Neural cell (in vitro differentiated cells): Measurements from ENCODE around the gene SLC35A5. TPM values are rescaled to one million over a fixed set of nuclear protein-coding genes. Genes with fewer than 3 reads are reported as not detected.
A peak's percentile ranks its signal among the peaks of the same experiment; 100 is the strongest.

Experiments used
- H2AFZ ChIP-seq: fragments of 200-600, 300-800 bp; sonication (generic), shearing (Covaris generic); 2 replicates; pipeline ENCODE4 v1.6.0; 2014; ENCODE audit warnings: low read depth, mild to moderate bottlenecking, antibody characterized with exemption, low read length, moderate library complexity
- H3F3A ChIP-seq: fragments of 200-600 bp; shearing (Covaris generic); 2 replicates; pipeline ENCODE4 v1.6.1; 2016; ENCODE audit warnings: mild to moderate bottlenecking, moderate library complexity, mixed read lengths, antibody characterized with exemption, low read length; ENCODE audit not compliant: insufficient read depth, poor library complexity, severe bottlenecking
- H3K27ac ChIP-seq: fragments of 200-600, 300-800 bp; sonication (generic), shearing (Covaris generic); 2 replicates; pipeline ENCODE4 v1.5.1; 2014; ENCODE audit warnings: mild to moderate bottlenecking, low read length, moderate library complexity
- H3K27me3 ChIP-seq: fragments of 300-800, 200-600 bp; sonication (generic), shearing (Covaris generic); 2 replicates; pipeline ENCODE4 v1.6.0; 2014; ENCODE audit warnings: mild to moderate bottlenecking, low read depth, low read length, moderate library complexity; ENCODE audit not compliant: insufficient read depth
- H3K36me3 ChIP-seq: fragments of 300-800, 200-600 bp; sonication (generic), shearing (Covaris generic); 2 replicates; pipeline ENCODE4 v1.5.1; 2014; ENCODE audit warnings: mild to moderate bottlenecking, antibody characterized with exemption, low read length, moderate library complexity; ENCODE audit not compliant: insufficient read depth
- H3K4me2 ChIP-seq: fragments of 300-800, 200-600 bp; sonication (generic), shearing (Covaris generic); 2 replicates; pipeline ENCODE4 v1.6.0; 2014; ENCODE audit warnings: mild to moderate bottlenecking, low read length
- H3K4me3 ChIP-seq: fragments of 300-800, 200-600 bp; sonication (generic), shearing (Covaris generic); 2 replicates; pipeline ENCODE4 v1.5.1; 2014; ENCODE audit warnings: mild to moderate bottlenecking, low read length, moderate library complexity
- H3K79me2 ChIP-seq: fragments of 200-600 bp; shearing (Covaris generic); replicated peaks from 2 replicates; pipeline ENCODE4 v1.6.0; 2014; ENCODE audit warnings: mild to moderate bottlenecking, low read length, moderate library complexity; ENCODE audit not compliant: insufficient read depth
- H3K9ac ChIP-seq: fragments of 300-800, 200-600 bp; sonication (generic), shearing (Covaris generic); 2 replicates; pipeline ENCODE4 v1.6.1; 2016; ENCODE audit warnings: mild to moderate bottlenecking, low read length, mixed read lengths
- H3K9me2 ChIP-seq: fragments of 200-600 bp; shearing (Covaris generic); 2 replicates; pipeline ENCODE4 v1.6.1; 2016; ENCODE audit warnings: mild to moderate bottlenecking, low read length, mixed read lengths; ENCODE audit not compliant: insufficient read depth
- H3K9me3 ChIP-seq: fragments of 200-600, 300-800 bp; sonication (generic), shearing (Covaris generic); 2 replicates; pipeline ENCODE4 v1.6.1; 2016; ENCODE audit warnings: mild to moderate bottlenecking, mixed run types, low read length, moderate library complexity, mixed read lengths
- H4K20me1 ChIP-seq: fragments of 200-600 bp; shearing (Covaris generic); 2 replicates; pipeline ENCODE4 v1.6.1; 2016; ENCODE audit warnings: mild to moderate bottlenecking, mixed run types; ENCODE audit not compliant: insufficient read depth
- EP300 ChIP-seq: fragments of 450-650 bp; conservative IDR thresholded peaks from 2 replicates; pipeline ENCODE4 v1.6.1; 2014; ENCODE audit warnings: antibody characterized with exemption, mild to moderate bottlenecking, moderate library complexity; ENCODE audit not compliant: poor library complexity, severe bottlenecking
- EZH2 ChIP-seq: fragments of 200-600, 300-800 bp; shearing (Covaris generic), sonication (generic); IDR thresholded peaks from 2 replicates; pipeline ENCODE4 v1.6.1; 2014; ENCODE audit warnings: antibody characterized with exemption, low read length, borderline replicate concordance, mild to moderate bottlenecking; ENCODE audit not compliant: insufficient read depth, poor library complexity, severe bottlenecking
- MXI1 ChIP-seq: fragments of 450-650 bp; conservative IDR thresholded peaks from 2 replicates; pipeline ENCODE4 v1.6.1; 2014; ENCODE audit warnings: antibody characterized with exemption, mild to moderate bottlenecking; ENCODE audit not compliant: poor library complexity, severe bottlenecking
- POLR2AphosphoS5 ChIP-seq: IDR thresholded peaks from 2 replicates; pipeline ENCODE4 v1.6.1; 2012
- RAD21 ChIP-seq: fragments of 450-650 bp; conservative IDR thresholded peaks from 2 replicates; pipeline ENCODE4 v1.6.1; 2014; ENCODE audit warnings: antibody characterized with exemption, mild to moderate bottlenecking, moderate library complexity
- SMC3 ChIP-seq: fragments of 450-650 bp; conservative IDR thresholded peaks from 2 replicates; pipeline ENCODE4 v1.6.1; 2014; ENCODE audit warnings: antibody characterized with exemption, mild to moderate bottlenecking, moderate library complexity; ENCODE audit not compliant: poor library complexity
- TAF1 ChIP-seq: IDR thresholded peaks from 2 replicates; pipeline ENCODE4 v1.6.1; 2012; ENCODE audit warnings: low read depth
- polyA plus RNA-seq: library from polyadenylated mRNA; depleted of rRNA; stranded (reverse); fragments of >200 nt; gene quantifications from 2 replicates; pipeline ENCODE4 v1.2.3, GENCODE V29; 2014
- TF ChIP-seq, protein P1 (sequence below): fragments of 450-650 bp; IDR thresholded peaks from 2 replicates; pipeline ENCODE4 v1.5.1; 2014; ENCODE audit warnings: antibody characterized with exemption, mild to moderate bottlenecking, moderate library complexity; ENCODE audit not compliant: poor library complexity, severe bottlenecking
- TF ChIP-seq, protein P2 (sequence below): IDR thresholded peaks from 2 replicates; pipeline ENCODE4 v1.6.1; 2012; ENCODE audit warnings: borderline replicate concordance

The SLC35A5 gene
- polyA plus RNA-seq, 1 donor from 2014 or later, result 100 TPM

- H3K4me2 ChIP-seq, result no peak overlapping the region
- TF ChIP-seq TAF1 (no peak), MXI1 (no peak), RAD21 (no peak), EZH2 (no peak), POLR2AphosphoS5 (no peak), EP300 (no peak), SMC3 (no peak)
- TF ChIP-seq, protein P1, sequence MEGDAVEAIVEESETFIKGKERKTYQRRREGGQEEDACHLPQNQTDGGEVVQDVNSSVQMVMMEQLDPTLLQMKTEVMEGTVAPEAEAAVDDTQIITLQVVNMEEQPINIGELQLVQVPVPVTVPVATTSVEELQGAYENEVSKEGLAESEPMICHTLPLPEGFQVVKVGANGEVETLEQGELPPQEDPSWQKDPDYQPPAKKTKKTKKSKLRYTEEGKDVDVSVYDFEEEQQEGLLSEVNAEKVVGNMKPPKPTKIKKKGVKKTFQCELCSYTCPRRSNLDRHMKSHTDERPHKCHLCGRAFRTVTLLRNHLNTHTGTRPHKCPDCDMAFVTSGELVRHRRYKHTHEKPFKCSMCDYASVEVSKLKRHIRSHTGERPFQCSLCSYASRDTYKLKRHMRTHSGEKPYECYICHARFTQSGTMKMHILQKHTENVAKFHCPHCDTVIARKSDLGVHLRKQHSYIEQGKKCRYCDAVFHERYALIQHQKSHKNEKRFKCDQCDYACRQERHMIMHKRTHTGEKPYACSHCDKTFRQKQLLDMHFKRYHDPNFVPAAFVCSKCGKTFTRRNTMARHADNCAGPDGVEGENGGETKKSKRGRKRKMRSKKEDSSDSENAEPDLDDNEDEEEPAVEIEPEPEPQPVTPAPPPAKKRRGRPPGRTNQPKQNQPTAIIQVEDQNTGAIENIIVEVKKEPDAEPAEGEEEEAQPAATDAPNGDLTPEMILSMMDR, result no peak
- TF ChIP-seq, protein P2, sequence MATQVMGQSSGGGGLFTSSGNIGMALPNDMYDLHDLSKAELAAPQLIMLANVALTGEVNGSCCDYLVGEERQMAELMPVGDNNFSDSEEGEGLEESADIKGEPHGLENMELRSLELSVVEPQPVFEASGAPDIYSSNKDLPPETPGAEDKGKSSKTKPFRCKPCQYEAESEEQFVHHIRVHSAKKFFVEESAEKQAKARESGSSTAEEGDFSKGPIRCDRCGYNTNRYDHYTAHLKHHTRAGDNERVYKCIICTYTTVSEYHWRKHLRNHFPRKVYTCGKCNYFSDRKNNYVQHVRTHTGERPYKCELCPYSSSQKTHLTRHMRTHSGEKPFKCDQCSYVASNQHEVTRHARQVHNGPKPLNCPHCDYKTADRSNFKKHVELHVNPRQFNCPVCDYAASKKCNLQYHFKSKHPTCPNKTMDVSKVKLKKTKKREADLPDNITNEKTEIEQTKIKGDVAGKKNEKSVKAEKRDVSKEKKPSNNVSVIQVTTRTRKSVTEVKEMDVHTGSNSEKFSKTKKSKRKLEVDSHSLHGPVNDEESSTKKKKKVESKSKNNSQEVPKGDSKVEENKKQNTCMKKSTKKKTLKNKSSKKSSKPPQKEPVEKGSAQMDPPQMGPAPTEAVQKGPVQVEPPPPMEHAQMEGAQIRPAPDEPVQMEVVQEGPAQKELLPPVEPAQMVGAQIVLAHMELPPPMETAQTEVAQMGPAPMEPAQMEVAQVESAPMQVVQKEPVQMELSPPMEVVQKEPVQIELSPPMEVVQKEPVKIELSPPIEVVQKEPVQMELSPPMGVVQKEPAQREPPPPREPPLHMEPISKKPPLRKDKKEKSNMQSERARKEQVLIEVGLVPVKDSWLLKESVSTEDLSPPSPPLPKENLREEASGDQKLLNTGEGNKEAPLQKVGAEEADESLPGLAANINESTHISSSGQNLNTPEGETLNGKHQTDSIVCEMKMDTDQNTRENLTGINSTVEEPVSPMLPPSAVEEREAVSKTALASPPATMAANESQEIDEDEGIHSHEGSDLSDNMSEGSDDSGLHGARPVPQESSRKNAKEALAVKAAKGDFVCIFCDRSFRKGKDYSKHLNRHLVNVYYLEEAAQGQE, result no peak
- H3K9me3 ChIP-seq, result no peaks in the 10 kb centered on the region
- H3F3A ChIP-seq, result no peaks in the 10 kb centered on the region
- H4K20me1 ChIP-seq, result no peaks in the 10 kb centered on the region
- no peak overlapping the region for H2AFZ ChIP-seq
- peak overlapping the region; percentile 76 for H3K27ac ChIP-seq
- no peaks in the 10 kb centered on the region for H3K9me2 ChIP-seq
- H3K27me3 ChIP-seq, result no peaks in the 10 kb centered on the region
- H3K36me3 ChIP-seq, result no peaks in the 10 kb centered on the region
- no peaks in the 10 kb centered on the region for H3K79me2 ChIP-seq
- H3K9ac ChIP-seq, result no peak overlapping the region
- H3K4me3 ChIP-seq, result no peak overlapping the region
These were observed 44.3 kb downstream of the SLC35A5 start for GRCh38 chr3:112606098-112606497.

DNA sequence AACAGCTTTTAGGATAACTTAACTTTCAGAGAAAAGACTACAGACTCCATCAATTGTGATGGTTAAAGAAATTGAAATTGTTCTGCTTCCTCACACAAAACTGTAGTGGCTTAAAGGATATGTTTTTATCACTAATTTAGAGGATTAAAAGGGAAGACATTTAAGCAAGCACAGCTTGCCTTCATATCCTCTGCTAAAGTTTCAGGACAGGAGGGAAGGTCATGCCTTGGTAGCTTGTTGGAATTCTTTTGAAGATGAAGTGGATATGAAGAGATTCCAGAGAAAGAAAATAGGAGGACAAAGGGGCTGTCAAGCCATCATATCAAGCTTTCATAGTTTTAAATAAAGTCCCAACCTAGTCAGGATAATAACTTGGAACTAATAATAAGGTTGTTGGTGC, 46.0 kb downstream of the SLC35A5 start:
- H3K9me2 ChIP-seq, result no peaks in the 10 kb centered on the region
- H2AFZ ChIP-seq, result no peak overlapping the region
- no peak overlapping the region for H3K27ac ChIP-seq
- H3F3A ChIP-seq, result no peaks in the 10 kb centered on the region
- TF ChIP-seq, protein P2, result no peak
- TF ChIP-seq EZH2 (no peak), MXI1 (no peak), EP300 (no peak), POLR2AphosphoS5 (no peak), RAD21 (no peak), SMC3 (no peak), TAF1 (no peak)
- TF ChIP-seq, protein P1, result no peak
- no peaks in the 10 kb centered on the region for H3K36me3 ChIP-seq
- no peaks in the 10 kb centered on the region for H3K9me3 ChIP-seq
- no peak overlapping the region for H3K9ac ChIP-seq
- no peaks in the 10 kb centered on the region for H3K27me3 ChIP-seq
- no peak overlapping the region for H3K4me2 ChIP-seq
- no peaks in the 10 kb centered on the region for H3K79me2 ChIP-seq
- no peaks in the 10 kb centered on the region for H4K20me1 ChIP-seq
- H3K4me3 ChIP-seq, result no peak overlapping the region
